Measurements from ENCODE around the gene COL12A1. TPM values are rescaled to one million over a fixed set of nuclear protein-coding genes. Genes with fewer than 3 reads are reported as not detected.

Gene COL12A1
- total RNA-seq, 4 donors from 2014 or later = 216 to 534 (median 359) TPM

DNA sequence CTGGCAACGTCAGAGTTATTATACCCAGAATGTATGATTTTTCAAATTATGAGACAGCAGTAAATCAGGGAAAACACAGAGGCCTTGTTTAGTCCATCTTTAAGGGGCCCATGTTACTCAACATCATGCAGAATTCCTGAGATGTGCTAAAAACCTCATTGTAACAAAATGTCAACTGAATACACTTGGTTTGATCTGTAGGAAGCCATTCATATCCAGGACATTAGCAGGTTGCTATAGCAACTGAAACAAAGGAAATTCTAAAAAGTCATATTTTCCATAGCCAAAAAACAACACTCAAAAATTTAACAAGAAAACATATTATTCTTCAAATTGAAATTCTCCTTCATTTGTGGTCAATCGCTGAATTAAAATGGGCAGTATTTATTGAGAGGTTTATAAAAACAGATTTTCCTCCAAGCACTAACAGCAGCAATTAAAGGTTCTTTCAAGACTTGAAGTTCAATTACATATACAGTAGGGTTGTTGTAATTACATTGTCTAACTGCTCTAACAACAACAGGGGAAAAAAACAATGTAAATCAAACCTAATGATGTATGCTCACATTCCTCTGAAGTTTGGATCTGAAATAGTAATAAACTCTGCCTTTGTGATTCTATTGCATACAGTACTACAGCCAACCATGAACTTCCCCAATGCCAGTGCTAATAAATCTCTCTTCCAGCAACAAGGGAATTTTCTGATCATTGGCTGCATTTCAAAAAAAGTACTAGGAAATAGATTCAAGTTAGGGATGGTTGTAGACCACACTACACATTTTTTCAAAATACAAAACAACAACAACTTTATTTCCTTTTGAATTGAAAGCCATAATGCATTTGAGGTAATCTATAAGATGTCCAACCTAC, 34.9 kb downstream of the COL12A1 start:
- TF ChIP-seq, protein P1, sequence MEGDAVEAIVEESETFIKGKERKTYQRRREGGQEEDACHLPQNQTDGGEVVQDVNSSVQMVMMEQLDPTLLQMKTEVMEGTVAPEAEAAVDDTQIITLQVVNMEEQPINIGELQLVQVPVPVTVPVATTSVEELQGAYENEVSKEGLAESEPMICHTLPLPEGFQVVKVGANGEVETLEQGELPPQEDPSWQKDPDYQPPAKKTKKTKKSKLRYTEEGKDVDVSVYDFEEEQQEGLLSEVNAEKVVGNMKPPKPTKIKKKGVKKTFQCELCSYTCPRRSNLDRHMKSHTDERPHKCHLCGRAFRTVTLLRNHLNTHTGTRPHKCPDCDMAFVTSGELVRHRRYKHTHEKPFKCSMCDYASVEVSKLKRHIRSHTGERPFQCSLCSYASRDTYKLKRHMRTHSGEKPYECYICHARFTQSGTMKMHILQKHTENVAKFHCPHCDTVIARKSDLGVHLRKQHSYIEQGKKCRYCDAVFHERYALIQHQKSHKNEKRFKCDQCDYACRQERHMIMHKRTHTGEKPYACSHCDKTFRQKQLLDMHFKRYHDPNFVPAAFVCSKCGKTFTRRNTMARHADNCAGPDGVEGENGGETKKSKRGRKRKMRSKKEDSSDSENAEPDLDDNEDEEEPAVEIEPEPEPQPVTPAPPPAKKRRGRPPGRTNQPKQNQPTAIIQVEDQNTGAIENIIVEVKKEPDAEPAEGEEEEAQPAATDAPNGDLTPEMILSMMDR (IDR thresholded peaks at IDR 0.05; ENCODE audit: low read depth) = no peak

DNA sequence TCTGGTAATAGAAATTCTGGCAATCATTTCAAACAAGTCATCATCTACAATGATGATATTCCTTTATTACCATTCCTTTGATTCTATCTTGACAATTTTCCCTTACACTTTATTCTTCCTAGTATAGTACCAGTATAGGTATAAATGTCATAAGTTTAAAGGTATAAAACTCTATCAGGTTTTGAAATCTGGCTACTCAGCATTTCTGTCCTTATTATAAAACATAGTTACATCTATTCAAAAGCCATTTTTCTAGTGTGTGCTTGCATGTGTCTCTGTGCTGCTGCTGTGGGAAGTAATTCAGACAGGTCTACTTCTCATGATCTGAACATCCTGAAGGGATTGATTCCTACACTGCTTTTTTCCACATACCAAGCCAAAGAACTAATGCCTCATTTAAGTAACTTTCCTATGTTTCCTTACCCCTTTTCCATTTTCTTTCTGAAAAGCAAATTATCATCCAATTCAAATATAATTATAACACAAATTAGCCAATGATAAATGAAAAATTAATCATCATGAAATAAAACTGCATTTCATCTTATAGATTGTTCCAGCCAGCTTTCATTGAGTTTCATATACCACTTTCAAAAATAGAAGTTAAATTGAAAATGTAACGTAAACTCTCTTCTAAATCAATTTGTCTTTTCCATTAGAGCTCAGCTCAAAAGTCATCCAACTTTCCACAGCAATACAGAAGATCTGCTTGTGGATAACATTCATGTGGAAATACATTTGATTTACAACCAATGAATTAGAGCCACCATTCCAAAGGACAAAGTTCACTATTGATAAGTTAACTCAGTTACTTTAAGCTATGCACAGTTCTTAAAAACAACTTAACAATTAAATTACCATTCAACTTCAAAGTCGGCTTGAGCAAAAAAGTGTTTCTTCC, 35.9 kb downstream of the COL12A1 start:
- TF ChIP-seq, protein P1 (IDR thresholded peaks at IDR 0.05; ENCODE audit: low read depth) = no peak

DNA sequence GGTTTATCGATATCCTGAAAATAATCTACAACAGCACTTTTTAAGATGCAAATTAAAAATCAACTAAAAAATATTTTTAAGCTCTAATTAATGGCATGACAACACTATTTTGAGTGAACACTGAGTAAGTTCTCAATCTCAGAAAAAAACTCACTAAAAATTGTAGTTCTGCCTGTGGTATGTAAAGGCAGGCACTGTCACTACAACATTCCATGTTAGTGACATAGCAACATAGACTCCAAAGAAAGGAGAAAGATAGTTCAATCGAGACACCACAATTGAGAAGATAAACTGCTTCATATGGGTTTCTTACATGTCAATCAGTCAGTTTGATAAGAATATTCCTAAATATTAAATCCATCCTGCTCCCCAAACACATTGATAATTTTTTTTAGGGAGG, 38.0 kb downstream of the COL12A1 start:
- TF ChIP-seq, protein P1 (IDR thresholded peaks at IDR 0.05; ENCODE audit: low read depth) = no peak

DNA sequence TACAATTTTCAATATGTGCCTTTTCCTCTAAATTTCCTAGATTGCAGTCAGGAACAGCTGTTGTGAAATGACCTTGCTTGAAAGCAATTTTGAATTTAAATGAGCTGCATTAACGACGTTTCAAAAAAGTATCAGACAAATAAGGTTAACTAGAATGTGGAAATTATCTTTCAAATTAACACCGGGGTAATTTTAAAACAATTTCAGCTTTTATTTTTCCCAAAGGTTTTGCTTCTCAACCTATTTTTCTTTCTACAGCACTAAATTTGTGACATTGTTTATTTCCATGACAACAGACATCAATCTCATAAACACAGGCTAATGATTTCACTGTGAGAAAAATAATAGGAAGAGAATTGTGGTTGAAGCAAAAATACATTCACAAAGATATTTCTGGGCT, 38.5 kb downstream of the COL12A1 start:
- TF ChIP-seq, protein P1 (IDR thresholded peaks at IDR 0.05; ENCODE audit: low read depth) = no peak

DNA sequence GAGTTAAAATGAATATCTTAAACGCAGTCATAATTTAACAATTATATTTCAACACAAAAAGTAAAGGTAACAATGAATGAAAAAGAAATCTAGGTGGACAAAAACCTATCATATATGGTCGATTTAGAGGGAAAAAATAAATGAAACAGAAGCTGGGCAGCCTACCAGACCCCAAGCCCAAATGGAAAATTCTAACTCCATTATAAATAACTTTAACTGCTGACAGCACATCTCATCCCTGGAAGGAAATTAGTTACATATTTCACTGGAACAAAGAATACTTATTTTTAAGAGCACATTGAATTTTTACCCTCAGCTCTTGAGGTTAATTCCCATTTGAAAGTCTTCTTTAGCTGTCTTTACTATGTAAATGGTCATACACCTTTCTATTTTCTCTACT, 39.1 kb downstream of the COL12A1 start:
- TF ChIP-seq, protein P1 (IDR thresholded peaks at IDR 0.05; ENCODE audit: low read depth) = no peak

DNA sequence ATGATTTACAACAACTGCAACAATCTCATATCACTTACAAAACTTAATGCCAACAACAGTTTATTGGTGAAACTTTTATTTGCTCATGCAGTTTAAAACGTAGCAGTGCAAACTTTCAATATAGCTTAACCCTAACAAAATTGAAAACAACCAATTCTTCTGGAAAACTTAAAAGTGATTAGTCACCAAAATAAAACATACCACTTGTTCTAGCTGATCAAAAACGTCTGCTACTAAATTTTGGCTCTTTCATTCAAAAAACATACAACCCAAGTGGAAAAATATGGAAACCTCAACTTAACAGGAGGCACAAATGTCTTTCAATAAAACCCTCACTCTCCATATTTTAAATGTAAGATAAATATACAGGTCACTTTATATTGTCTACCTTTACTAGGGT, 39.6 kb downstream of the COL12A1 start:
- TF ChIP-seq, protein P1 (IDR thresholded peaks at IDR 0.05; ENCODE audit: low read depth) = no peak

DNA sequence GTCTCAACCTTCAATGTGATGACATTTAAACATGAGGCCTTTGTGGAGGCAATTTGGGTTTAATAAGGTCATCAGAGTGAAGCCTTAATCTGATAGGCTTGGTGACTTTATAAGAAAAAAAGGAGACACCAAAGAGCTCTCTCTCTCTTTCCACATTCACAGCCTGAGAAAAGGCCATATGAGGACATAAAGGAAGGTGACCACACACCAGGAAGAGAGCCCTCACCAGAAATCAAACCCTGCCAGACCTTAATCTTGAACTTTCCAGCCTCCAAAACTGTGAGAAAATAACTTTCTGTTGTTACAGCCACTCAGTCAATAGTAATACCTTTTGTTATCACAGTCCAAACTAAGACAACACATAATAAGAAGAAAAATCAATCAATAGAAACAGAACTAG, 47.7 kb downstream of the COL12A1 start:
- TF ChIP-seq, protein P1 (IDR thresholded peaks at IDR 0.05; ENCODE audit: low read depth) = no peak
